Transverse colon (tissue), 4 donors: ENCODE measurements around the gene ANKRD11. TPM values are rescaled to one million over a fixed set of nuclear protein-coding genes. Genes with fewer than 3 reads are reported as not detected.

Experiments used
- DNase-seq: peaks from one replicate; pipeline ENCODE4 v3.0.0-alpha.2; 2019
- H3K27ac ChIP-seq, 4 donors: fragments of 200-600 bp; sonication (generic); 2 replicates each; pipeline ENCODE4 v1.5.1; 2016 to 2018; ENCODE audit warnings: inconsistent platforms in 4 of 4
- H3K27me3 ChIP-seq: fragments of 200-600 bp; sonication (generic); 2 replicates; pipeline ENCODE4 v1.5.1; 2017; ENCODE audit warnings: inconsistent platforms
- H3K36me3 ChIP-seq, 4 donors: fragments of 200-600 bp; sonication (generic); 2 replicates each; pipeline ENCODE4 v1.5.1; 2017 to 2019; ENCODE audit warnings: inconsistent platforms in 4 of 4
- H3K4me1 ChIP-seq, 4 donors: fragments of 200-600 bp; sonication (generic); 2 replicates each; pipeline ENCODE4 v1.5.1; 2017 to 2020; ENCODE audit warnings: inconsistent platforms in 4 of 4
- H3K4me3 ChIP-seq, 4 donors: fragments of 200-600 bp; sonication (generic); 1 replicate in 1 of 4; 2 replicates in 3 of 4; pipeline versions ENCODE4 v1.5.1 to v1.6.1; 2017 to 2019; ENCODE audit warnings: inconsistent platforms in 4 of 4
- H3K9me3 ChIP-seq, 2 donors: fragments of 200-600 bp; sonication (generic); 2 replicates each; pipeline ENCODE4 v1.5.1; 2017 to 2019; ENCODE audit warnings: inconsistent platforms in 2 of 2
- EP300 ChIP-seq: sonication (generic); formaldehyde crosslinking; IDR thresholded peaks from one replicate; pipeline ENCODE4 v1.6.1; 2017; ENCODE audit warnings: antibody characterized with exemption, low read depth
- POLR2A ChIP-seq: fragments of 450-650 bp; IDR thresholded peaks from one replicate; pipeline ENCODE4 v1.6.1; 2016; ENCODE audit warnings: antibody characterized with exemption, mild to moderate bottlenecking, moderate library complexity
- POLR2AphosphoS5 ChIP-seq, 3 donors: sonication (generic); formaldehyde crosslinking; IDR thresholded peaks; one replicate each; pipeline ENCODE4 v1.6.1; 2016; ENCODE audit warnings: antibody characterized with exemption in 3 of 3
- WGBS, 2 donors: methylation state at CpG; one replicate each; pipeline ENCODE4 v1.1.5; 2018; ENCODE audit warnings: low coverage in 1 of 2; 5-methylcytosine and 5-hydroxymethylcytosine counted together
- in situ Hi-C, 4 donors: fragments of 200-750 bp; cut with MboI; loops; one replicate each; pipeline versions ENCODE4 v1.15.0 to v1.15.1; 2017; ENCODE audit warnings: low sequenced_read_pairs in 3 of 4, low pct_ligation_motif_present in 1 of 4, low pct_unique_long_range_greater_than_20kb in 1 of 4
- intact Hi-C: fragments of 100-400 bp; cut with DNase I; formaldehyde crosslinking; loops from one replicate; pipeline ENCODE4 v1.15.1; 2023; ENCODE audit warnings: low total_unique reads
- total RNA-seq, 4 donors: library from RNA; depleted of rRNA; stranded (reverse); fragments of >200 nt; gene quantifications; one replicate each; pipeline ENCODE4 v1.1.0, GENCODE V29; 2016
- TF ChIP-seq, protein P1 (sequence below), 5 experiments: fragments of 200-600 bp in 3 of 5; fragments of 450-650 bp in 2 of 5; sonication (generic) in 3 of 5; IDR thresholded peaks; 1 replicate in 2 of 5; 2 replicates in 3 of 5; pipeline ENCODE4 v1.5.1; 2016 to 2017; ENCODE audit warnings: antibody characterized with exemption in 5 of 5, inconsistent platforms in 3 of 5, mild to moderate bottlenecking in 2 of 5, moderate library complexity in 1 of 5

Gene ANKRD11
- total RNA-seq, 4 donors from 2014 or later, result 109 to 281 (median 142) TPM

DNA sequence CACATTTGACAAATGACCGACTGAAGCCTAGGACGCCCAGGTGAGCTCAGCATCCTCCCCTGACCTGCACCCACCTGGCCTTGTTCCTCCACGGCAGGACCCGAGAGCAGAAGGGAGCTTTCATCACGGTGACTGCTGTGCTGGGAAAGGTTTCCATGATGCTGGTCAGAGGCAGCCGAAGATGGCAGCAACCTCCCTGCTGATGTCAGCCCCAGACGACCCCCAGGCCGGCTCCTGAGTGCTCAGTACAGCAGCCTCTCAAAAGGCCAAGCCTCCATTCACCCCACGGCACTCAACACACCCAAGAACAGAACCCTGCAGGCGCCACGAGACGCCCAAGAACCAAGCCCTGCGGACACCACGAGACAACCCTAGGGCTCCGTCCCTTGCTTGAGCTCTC, 119.8 kb downstream of the ANKRD11 start:
- Histone ChIP-seq H3K4me3 (no peak overlapping the region), H3K27me3 (no peaks in the 10 kb centered on the region), H3K36me3 (no peaks in the 10 kb centered on the region), H3K9me3 (no peaks in the 10 kb centered on the region), H3K4me1 (peaks cover 14 to 50% (median 19%) of the 10 kb centered on the region in 4 donors), H3K27ac (no peak overlapping the region)
- in situ Hi-C loops, result no loop called here
- TF ChIP-seq, protein P1, sequence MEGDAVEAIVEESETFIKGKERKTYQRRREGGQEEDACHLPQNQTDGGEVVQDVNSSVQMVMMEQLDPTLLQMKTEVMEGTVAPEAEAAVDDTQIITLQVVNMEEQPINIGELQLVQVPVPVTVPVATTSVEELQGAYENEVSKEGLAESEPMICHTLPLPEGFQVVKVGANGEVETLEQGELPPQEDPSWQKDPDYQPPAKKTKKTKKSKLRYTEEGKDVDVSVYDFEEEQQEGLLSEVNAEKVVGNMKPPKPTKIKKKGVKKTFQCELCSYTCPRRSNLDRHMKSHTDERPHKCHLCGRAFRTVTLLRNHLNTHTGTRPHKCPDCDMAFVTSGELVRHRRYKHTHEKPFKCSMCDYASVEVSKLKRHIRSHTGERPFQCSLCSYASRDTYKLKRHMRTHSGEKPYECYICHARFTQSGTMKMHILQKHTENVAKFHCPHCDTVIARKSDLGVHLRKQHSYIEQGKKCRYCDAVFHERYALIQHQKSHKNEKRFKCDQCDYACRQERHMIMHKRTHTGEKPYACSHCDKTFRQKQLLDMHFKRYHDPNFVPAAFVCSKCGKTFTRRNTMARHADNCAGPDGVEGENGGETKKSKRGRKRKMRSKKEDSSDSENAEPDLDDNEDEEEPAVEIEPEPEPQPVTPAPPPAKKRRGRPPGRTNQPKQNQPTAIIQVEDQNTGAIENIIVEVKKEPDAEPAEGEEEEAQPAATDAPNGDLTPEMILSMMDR (IDR thresholded peaks at IDR 0.05), result no peak
- TF ChIP-seq EP300 (no peak), POLR2A (no peak), POLR2AphosphoS5 (IDR thresholded peaks at IDR 0.05) (no peak)
- 91% methylated on average over 15 of the region's 15 CpGs; no CpG with 5 or more reads in 1 of the 2 donors for WGBS, 2 donors
- no peak for DNase-seq
- intact Hi-C loops, result no loop called here

DNA sequence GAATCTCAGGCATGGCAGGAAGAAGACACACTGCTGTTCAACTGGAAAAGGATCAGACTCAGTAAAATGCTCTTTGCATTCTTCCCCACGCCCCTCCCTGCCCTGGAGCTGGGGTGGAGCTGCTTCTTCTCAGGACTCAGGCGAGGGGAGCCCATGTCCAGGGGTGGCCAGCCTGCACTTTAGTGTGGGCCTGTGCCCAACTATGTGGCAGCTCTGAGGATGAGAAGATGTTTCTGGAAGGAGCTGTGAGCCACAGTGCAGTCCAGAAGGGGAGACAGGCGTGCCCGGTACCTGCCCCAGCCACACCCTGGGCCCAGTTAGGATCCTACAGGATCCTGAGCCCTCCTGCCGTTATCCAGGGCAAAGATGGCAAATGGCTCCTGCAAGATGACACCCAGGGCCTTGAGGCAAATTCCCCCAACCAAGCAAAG, 120.3 kb downstream of the ANKRD11 start:
- no peaks in the 10 kb centered on the region for H3K9me3 ChIP-seq
- no peak overlapping the region for H3K4me3 ChIP-seq
- H3K36me3 ChIP-seq, result no peaks in the 10 kb centered on the region
- in situ Hi-C loops, result no loop called here
- no peak for DNase-seq
- 65% methylated on average over 5 of the region's 5 CpGs; no CpG with 5 or more reads in 1 of the 2 donors for WGBS, 2 donors
- H3K4me1 ChIP-seq, result peaks cover 14 to 55% (median 19%) of the 10 kb centered on the region in 4 donors
- TF ChIP-seq POLR2AphosphoS5 (IDR thresholded peaks at IDR 0.05), result no peak
- no peak for TF ChIP-seq EP300
- no peak for TF ChIP-seq POLR2A
- TF ChIP-seq, protein P1 (IDR thresholded peaks at IDR 0.05), result no peak
- no peaks in the 10 kb centered on the region for H3K27me3 ChIP-seq
- intact Hi-C loops, result no loop called here
- H3K27ac ChIP-seq, result peak overlapping the region in 3 of 4 donors; percentile 30 to 44 (median 36)

DNA sequence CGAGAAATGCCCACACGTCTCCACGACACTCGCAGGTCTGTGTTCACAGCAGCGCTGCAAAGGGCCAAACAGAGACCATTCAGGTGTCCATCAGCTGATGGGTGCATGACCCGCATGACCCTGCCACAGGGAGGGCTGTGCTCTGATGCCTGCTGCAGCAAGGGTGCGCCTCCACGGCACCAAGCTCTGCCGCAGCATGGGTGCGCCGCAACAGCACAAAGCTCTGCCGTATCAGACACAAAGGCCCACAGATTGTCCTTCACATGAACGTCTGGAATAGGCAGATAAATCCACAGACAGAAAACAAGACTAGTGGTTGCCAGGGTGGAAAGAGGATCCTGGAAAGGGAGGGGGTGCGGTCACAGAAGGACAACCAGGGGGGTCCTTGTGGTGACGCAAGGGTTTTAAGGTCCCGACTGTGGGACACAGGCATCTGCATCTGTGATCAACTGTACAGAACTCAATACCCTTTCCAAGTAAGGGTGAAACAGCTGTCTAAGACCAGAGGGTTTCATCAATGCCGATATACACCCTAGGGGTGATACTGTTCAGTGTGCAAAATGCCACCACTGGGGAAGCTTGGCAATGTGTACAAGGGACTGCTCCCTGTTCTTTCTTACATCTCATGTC, 121.0 kb downstream of the ANKRD11 start:
- 77 to 89% methylated on average over 3 to 17 of the region's 17 CpGs for WGBS, 2 donors
- Histone ChIP-seq H3K9me3 (no peaks in the 10 kb centered on the region), H3K4me3 (no peak overlapping the region), H3K27ac (peak overlapping the region in 3 of 4 donors; percentile 30 to 44 (median 36)), H3K27me3 (no peaks in the 10 kb centered on the region), H3K4me1 (peaks cover 15 to 59% (median 25%) of the 10 kb centered on the region in 4 donors), H3K36me3 (no peaks in the 10 kb centered on the region)
- DNase-seq, result no peak
- TF ChIP-seq, protein P1 (IDR thresholded peaks at IDR 0.05), result no peak
- TF ChIP-seq POLR2A (no peak), POLR2AphosphoS5 (IDR thresholded peaks at IDR 0.05) (no peak), EP300 (no peak)
- in situ Hi-C loops, result no loop called here
- intact Hi-C loops, result no loop called here

DNA sequence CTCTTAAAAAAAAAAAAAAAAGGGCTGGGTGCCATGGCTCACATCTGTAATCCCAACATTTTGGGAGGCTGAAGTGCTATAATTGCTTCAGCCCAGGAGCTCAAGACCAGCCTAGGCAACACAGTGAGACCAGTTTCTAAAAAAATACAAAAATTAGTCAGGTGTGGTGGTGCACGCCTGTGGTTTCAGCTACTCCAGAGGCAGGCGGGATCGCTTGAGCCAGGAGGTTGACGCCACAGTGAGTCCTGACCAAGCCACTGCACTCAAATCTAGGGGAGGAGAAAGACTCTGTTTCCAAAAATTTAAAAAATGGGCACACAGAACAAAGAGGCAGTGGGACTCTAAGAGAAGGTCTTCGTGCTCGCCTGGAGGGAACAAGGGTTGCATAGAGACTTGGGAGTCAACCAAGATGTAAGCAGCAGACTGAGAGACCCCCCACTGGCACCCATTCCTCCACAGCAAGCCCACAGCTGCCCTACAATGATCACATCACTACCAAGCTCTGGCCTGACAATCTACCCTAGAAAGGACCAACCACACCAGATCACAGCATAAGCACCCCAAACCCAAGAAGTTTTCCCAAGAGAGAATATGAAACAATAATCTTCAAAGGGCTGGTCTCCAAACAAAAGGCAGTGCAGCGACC, 121.6 kb downstream of the ANKRD11 start:
- in situ Hi-C loops (no loop called here), intact Hi-C loops (no loop called here)
- Histone ChIP-seq H3K4me3 (no peak overlapping the region), H3K9me3 (no peaks in the 10 kb centered on the region), H3K27ac (no peak overlapping the region), H3K27me3 (no peaks in the 10 kb centered on the region), H3K36me3 (no peaks in the 10 kb centered on the region), H3K4me1 (peaks cover 20 to 59% (median 32%) of the 10 kb centered on the region in 4 donors)
- TF ChIP-seq, protein P1 (IDR thresholded peaks at IDR 0.05), result no peak
- TF ChIP-seq EP300 (no peak), POLR2AphosphoS5 (IDR thresholded peaks at IDR 0.05) (no peak), POLR2A (no peak)
- DNase-seq, result no peak
- 87% methylated on average over 7 of the region's 7 CpGs; no CpG with 5 or more reads in 1 of the 2 donors for WGBS, 2 donors
